Heart left ventricle (tissue), 13 donors: ENCODE measurements around the gene HRAS.

Experiments
- CTCF ChIP-seq, 12 donors: fragments of 200-600 bp; sonication (generic) in 4 of 12; IDR thresholded peaks; one replicate each; pipeline versions ENCODE4 v1.5.0 to v1.8.0; 2018 to 2022; ENCODE audit warnings: antibody characterized with exemption in 12 of 12, mild to moderate bottlenecking in 5 of 12
- POLR2A ChIP-seq, 2 donors: fragments of 450-650 bp; IDR thresholded peaks; one replicate each; pipeline ENCODE4 v1.6.1; 2017; ENCODE audit warnings: antibody characterized with exemption in 2 of 2, mild to moderate bottlenecking in 2 of 2, moderate library complexity in 2 of 2
- donor health status: ischemic (EF 13 %, LVEDD 7.1; RV severe dilation, severe dysfunction).
- donor health status: DM: no; HTN: yes; CAD: no.
- donor health status: DM: no; HTN: no; CAD: no.
- donor health status: ischemic (EF 25% LVEDD 6.9; RV normal size, moderate dysfunction).
- donor health status: ischemic (EF 25% LVEDD 5.7; RV mildly dilated, moderate dysfunction).
- donor health status: ischemic (EF 35%, LVEDD 5.7; RV mildly dilated, moderate dysfunction).
- donor health status: nonischemic (EF 11% LVEDD 7.7; RV severe dilation, severe dysfunction).
- donor health status: DM: yes; HTN: yes; CAD: no.
- donor health status: PGD.
- donor health status: ischemic (EF 29% LVEDD 5.4; RV normal size, mild dysfunction).
- donor health status: nonischemic (EF 23%, LVEDD 6.1; RV moderate dilation, normal function).

GRCh38 chr11:499201-500076 lies 35.9 kb downstream of the HRAS start:
- TF ChIP-seq CTCF (IDR thresholded peaks at IDR 0.05): no peak
- no peak for TF ChIP-seq POLR2A (IDR thresholded peaks at IDR 0.05)
